Measurements from ENCODE around the gene VEZF1. TPM values are rescaled to one million over a fixed set of nuclear protein-coding genes. Genes with fewer than 3 reads are reported as not detected.

VEZF1 gene
- total RNA-seq, 2 donors from 2014 or later: 68.4 to 75.5 TPM

DNA sequence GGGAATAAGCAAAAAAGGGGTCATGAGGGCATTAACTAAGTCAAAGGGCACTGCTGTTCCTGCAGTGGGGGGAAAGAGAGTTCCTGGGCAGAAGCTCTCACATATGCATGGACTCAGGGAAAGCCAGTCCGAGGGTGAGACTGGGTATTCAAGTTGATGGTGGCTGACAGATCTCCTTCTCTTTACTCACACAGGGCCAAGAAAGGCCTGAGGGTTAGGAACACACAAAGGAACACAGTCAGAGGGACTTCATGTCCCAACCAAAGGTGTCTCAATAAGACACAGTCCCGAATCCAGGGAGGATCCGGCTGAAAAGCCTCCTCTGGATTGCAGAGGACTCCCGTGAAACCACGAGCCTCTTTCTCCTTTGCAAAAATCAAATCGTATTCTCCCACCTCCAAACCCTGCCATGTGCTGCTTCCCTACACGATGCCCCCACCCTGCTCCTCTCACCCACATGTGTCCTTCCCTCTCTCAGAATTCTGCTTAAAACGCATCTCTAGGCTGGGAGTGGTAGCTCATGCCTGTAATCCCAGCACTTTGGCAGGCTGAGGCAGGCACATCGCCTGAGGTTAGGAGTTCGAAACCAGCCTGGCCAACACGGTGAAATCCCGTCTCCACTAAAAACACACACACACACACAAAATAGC is 56.4 kb downstream of the VEZF1 start:
- no peak overlapping the region for H3K27ac ChIP-seq
- ATAC-seq (ENCODE audit: insufficient number of reproducible peaks, low FRiP score, low read depth): no peak
- H3K4me3 ChIP-seq: no peak overlapping the region
- H3K27me3 ChIP-seq (replicated peaks; ENCODE audit: insufficient read depth): no peaks in the 10 kb centered on the region
- TF ChIP-seq, protein P1, sequence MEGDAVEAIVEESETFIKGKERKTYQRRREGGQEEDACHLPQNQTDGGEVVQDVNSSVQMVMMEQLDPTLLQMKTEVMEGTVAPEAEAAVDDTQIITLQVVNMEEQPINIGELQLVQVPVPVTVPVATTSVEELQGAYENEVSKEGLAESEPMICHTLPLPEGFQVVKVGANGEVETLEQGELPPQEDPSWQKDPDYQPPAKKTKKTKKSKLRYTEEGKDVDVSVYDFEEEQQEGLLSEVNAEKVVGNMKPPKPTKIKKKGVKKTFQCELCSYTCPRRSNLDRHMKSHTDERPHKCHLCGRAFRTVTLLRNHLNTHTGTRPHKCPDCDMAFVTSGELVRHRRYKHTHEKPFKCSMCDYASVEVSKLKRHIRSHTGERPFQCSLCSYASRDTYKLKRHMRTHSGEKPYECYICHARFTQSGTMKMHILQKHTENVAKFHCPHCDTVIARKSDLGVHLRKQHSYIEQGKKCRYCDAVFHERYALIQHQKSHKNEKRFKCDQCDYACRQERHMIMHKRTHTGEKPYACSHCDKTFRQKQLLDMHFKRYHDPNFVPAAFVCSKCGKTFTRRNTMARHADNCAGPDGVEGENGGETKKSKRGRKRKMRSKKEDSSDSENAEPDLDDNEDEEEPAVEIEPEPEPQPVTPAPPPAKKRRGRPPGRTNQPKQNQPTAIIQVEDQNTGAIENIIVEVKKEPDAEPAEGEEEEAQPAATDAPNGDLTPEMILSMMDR (IDR thresholded peaks at IDR 0.05): no peak
- H3K36me3 ChIP-seq: no peaks in the 10 kb centered on the region
- H3K9me3 ChIP-seq: no peaks in the 10 kb centered on the region
- peaks cover 27 to 58% of the 10 kb centered on the region in 2 donors for H3K4me1 ChIP-seq (ENCODE audit: control insufficient read depth in 1 of 2, low read depth in 2 of 2)
- no peak for DNase-seq (ENCODE audit: low spot score)

DNA sequence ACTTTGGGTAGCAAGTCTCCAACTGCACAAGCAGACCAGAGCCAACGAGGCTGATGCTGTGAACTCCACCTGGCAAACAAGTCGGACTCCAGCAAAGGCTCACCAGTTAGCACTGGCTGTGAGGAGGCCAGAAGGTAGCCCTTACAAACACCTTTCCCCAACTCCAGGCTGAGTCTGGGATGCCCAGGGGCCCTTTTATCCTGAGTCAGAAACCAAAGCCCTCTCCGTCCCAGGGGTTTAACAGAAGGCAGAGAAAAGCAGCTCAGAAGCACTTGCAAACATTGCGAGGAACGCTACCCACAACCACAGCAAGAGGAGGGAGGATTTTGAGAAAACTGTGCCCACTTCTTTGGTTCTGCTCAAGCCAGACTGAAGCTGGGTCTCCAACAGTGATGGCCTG is 57.8 kb downstream of the VEZF1 start:
- Histone ChIP-seq H3K4me1 (ENCODE audit: control insufficient read depth in 1 of 2, low read depth in 2 of 2) (peaks cover 13 to 44% of the 10 kb centered on the region in 2 donors), H3K27ac (no peak overlapping the region), H3K36me3 (no peaks in the 10 kb centered on the region), H3K4me3 (no peak overlapping the region), H3K27me3 (replicated peaks; ENCODE audit: insufficient read depth) (no peaks in the 10 kb centered on the region), H3K9me3 (no peaks in the 10 kb centered on the region)
- TF ChIP-seq, protein P1 (IDR thresholded peaks at IDR 0.05): no peak
- no peak for ATAC-seq (ENCODE audit: insufficient number of reproducible peaks, low FRiP score, low read depth)
- DNase-seq (ENCODE audit: low spot score): no peak

DNA sequence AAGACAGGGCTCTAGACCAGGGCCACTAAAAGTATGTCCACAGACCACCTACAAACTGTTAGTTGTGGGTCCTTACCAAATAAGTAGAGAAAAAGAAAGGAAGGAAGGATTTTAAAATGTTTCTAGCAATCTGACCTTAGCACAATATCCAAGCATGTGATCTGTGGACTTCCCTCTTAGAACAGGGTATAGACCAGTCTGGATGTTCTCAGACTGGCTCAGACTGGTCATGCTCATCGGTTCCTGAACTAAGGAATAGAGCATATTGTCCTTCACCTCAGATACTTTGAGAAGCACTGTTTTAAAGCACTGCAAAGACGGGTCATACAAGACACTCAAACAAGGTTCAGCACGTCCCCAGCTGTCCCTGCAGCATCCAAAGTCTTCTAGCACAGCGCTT is 58.7 kb downstream of the VEZF1 start:
- H3K36me3 ChIP-seq: no peaks in the 10 kb centered on the region
- no peak overlapping the region for H3K4me3 ChIP-seq
- TF ChIP-seq, protein P1 (IDR thresholded peaks at IDR 0.05): no peak
- H3K27ac ChIP-seq: no peak overlapping the region
- no peaks in the 10 kb centered on the region for H3K27me3 ChIP-seq (replicated peaks; ENCODE audit: insufficient read depth)
- no peak for ATAC-seq (ENCODE audit: insufficient number of reproducible peaks, low FRiP score, low read depth)
- H3K9me3 ChIP-seq: no peaks in the 10 kb centered on the region
- DNase-seq (ENCODE audit: low spot score): no peak
- peaks cover 9 to 44% of the 10 kb centered on the region in 2 donors for H3K4me1 ChIP-seq (ENCODE audit: control insufficient read depth in 1 of 2, low read depth in 2 of 2)

DNA sequence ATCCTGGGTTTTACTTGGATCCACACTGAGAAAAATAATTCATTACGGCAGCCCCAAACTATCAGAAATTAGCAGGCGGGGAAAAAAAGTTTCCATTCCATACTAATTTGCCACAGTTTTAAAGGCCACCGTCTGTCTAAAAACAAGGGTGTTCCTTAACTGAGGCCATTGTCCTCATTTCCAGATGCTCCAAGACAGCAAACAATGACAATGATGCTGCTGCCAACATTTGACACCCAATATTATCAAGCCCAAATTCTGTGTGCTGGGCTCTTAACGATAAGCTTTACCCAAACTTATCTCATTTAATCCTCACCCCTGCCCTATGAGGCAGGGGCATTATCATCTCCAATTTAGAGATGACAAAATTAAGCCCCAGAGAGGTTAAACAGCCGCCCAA is 59.1 kb downstream of the VEZF1 start:
- TF ChIP-seq, protein P1 (IDR thresholded peaks at IDR 0.05): no peak
- Histone ChIP-seq H3K4me1 (ENCODE audit: control insufficient read depth in 1 of 2, low read depth in 2 of 2) (peaks cover 9 to 46% of the 10 kb centered on the region in 2 donors), H3K27ac (no peak overlapping the region), H3K36me3 (no peaks in the 10 kb centered on the region), H3K9me3 (no peaks in the 10 kb centered on the region), H3K27me3 (replicated peaks; ENCODE audit: insufficient read depth) (no peaks in the 10 kb centered on the region), H3K4me3 (no peak overlapping the region)
- DNase-seq (ENCODE audit: low spot score) (no peak), ATAC-seq (ENCODE audit: insufficient number of reproducible peaks, low FRiP score, low read depth) (no peak)

DNA sequence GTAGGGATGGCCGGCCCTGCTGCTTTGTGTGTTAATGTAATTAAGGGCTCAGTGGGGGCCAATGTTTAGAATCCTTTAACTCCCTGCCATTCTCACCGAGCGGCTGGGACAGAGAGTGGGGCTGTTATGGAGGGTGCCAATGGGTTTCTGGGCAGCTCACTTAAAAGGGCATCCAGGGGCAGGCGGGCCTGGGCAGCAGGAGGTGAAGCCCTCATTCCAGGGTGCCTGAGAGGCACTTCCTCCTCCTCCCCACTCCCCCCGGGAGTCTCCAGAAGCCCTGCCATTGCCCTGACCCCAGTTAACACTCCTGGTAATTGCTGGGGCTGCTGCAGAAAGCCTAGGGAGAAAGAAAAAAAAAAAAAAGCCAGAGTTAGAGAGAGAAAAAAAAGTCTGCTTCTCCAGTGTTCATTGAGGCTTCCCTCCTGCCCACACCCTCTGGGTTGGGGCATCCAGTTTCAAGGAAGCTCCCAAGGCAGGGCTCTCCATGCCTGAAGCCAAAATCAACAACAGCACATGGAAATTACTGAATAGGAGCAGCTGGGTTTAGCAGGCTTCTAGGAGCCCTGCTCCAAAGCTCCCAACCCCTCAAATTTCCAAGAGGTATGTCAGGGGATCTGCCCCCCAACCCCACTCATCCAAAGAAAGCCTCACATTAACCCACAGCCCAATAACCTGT is 60.9 kb downstream of the VEZF1 start:
- no peak for ATAC-seq (ENCODE audit: insufficient number of reproducible peaks, low FRiP score, low read depth)
- H3K27me3 ChIP-seq (replicated peaks; ENCODE audit: insufficient read depth): no peaks in the 10 kb centered on the region
- DNase-seq (ENCODE audit: low spot score): no peak
- peaks cover 14 to 34% of the 10 kb centered on the region in 2 donors for H3K4me1 ChIP-seq (ENCODE audit: control insufficient read depth in 1 of 2, low read depth in 2 of 2)
- no peaks in the 10 kb centered on the region for H3K9me3 ChIP-seq
- H3K4me3 ChIP-seq: no peak overlapping the region
- no peaks in the 10 kb centered on the region for H3K36me3 ChIP-seq
- TF ChIP-seq, protein P1 (IDR thresholded peaks at IDR 0.05): no peak
- H3K27ac ChIP-seq: no peak overlapping the region

Measured in thoracic aorta (tissue), 2 donors.